NOMO-1 treated with DMSO at 0.1 percent for 48 hours (cell line): Measurements from ENCODE around the gene NUFIP2.
"Not testable (repeated sequence)": the region's sequence is repeated elsewhere in the genome, so short reads cannot be mapped to it uniquely, and the experiment has no call there.

ENCODE experiments used
- DNase-seq: peaks from one replicate; lab custom pipeline; 2025; ENCODE audit not compliant: unreplicated experiment; lab: John Stamatoyannopoulos, UW

Gene NUFIP2, protein sequence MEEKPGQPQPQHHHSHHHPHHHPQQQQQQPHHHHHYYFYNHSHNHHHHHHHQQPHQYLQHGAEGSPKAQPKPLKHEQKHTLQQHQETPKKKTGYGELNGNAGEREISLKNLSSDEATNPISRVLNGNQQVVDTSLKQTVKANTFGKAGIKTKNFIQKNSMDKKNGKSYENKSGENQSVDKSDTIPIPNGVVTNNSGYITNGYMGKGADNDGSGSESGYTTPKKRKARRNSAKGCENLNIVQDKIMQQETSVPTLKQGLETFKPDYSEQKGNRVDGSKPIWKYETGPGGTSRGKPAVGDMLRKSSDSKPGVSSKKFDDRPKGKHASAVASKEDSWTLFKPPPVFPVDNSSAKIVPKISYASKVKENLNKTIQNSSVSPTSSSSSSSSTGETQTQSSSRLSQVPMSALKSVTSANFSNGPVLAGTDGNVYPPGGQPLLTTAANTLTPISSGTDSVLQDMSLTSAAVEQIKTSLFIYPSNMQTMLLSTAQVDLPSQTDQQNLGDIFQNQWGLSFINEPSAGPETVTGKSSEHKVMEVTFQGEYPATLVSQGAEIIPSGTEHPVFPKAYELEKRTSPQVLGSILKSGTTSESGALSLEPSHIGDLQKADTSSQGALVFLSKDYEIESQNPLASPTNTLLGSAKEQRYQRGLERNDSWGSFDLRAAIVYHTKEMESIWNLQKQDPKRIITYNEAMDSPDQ

DNA sequence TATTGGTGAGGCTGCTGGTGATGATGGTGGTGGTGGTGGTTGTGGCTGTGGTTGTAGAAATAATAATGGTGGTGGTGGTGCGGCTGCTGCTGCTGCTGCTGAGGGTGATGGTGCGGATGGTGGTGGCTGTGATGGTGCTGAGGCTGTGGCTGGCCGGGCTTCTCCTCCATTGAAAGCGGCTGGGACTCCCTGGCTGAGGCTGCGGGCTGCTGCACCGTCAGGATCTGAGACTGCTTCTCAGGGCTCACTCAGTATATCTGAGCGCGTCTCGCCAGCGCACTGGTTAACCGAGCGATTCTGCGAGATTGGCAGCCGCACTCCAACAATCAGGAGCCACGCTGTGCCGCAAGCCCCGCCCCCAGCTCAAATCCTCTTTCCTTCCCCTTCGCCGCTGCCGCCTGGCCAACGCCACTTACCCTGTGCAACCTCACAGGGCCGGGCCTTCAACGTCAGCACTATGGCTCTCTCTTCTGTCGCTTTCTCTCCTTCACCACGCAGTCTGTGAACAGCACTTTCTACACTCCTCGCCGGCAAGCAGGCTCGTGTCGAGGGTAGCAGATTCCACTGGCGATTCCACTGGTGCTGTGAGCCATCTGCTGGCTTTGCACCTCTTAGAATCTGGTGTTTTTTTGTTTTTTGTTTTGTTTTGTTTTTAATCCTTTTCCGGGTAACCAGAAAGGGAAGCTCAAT lies at the start of gene NUFIP2:
NUFIP2 (minus strand) TSS at position 259 of the 690 bp plus-strand sequence; CDS start at position 170, 89 bp downstream.
- peak; percentile 99 for DNase-seq

DNA sequence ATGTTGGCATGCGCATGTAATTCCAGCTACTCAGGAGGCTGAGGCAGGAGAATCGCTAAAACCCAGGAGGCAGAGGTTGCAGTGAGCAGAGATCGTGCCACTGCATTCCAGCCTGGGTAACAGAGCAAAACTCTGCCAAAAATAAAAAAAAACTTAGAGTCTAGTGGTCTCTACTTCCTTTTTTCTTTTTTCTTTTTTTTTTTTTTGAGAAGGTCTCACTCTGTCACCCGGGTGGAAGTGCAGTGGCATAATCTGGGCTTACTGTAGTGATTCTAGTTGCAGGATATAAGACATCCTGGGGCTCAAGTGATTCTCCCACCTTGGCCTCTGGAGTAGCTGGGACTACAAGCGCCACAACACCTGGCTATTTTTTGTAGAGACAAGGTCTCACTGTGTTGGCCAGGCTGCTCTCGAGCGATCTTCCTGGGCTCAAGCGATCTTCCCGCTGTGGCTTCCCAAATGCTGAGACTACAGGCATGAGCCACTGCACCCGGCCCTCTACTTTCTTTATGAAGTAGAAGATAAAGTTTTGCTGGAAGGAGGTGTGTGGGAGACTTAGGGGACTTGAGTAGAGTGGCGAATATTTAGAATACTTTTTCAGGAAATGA lies 48.3 kb upstream of the NUFIP2 start:
- peak; percentile 72 for DNase-seq

DNA sequence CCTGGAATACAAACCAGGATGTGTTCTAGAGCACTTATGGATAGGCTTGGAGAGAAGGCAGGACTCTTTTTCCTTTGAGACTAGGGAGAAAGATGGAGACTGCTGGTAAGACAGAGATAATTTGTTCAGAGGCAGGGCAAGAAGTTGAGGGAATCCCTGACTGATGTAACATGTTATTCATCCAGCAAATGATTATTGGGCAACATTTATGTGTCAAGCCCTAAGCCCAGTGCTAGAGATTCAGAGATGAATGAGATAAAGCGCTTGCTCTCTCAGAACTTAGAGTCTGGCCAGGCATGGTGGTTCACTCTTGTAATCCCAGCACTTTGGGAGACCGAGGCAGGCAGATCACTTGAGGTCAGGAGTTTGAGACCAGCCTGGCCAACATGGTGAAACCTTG lies 47.8 kb upstream of the NUFIP2 start:
- DNase-seq: peak; percentile 63

DNA sequence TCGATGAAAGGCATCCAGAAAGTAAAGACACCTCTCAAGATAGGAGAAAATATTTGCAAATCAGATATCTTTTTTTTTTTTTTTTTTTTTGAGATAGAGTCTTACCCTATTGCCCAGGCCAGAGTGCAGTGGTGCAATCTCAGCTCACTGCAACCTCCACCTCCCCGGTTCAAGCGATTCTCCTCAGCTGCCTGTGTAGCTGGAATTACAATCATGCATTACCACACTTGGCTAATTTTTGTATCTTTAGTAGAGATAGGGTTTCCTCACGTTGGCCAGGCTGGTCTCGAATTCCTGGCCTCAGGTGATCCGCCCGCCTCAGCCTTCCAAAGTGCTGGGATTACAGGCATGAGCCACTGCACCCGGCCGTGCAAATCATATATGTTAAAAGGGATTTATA lies 45.1 kb upstream of the NUFIP2 start:
- not testable (repeated sequence) for DNase-seq

DNA sequence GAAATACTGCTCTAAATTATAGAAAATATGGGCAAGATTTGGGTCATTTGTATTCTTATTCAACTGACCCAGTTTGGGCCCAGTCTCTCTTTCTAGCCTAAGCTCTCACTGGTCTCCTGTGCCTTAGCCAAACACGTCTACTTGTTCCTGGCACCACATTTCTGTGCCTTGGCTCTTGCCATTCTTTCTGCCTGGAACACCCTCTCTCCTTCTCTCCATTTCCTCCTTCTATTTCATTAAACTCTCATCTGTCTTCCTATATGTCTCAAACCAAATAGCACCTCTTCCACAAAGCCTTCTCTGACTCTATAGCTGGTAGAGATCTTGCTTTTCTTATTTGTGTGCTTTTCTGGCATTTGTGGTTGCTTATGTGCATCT lies 37.7 kb upstream of the NUFIP2 start:
- no peak for DNase-seq

DNA sequence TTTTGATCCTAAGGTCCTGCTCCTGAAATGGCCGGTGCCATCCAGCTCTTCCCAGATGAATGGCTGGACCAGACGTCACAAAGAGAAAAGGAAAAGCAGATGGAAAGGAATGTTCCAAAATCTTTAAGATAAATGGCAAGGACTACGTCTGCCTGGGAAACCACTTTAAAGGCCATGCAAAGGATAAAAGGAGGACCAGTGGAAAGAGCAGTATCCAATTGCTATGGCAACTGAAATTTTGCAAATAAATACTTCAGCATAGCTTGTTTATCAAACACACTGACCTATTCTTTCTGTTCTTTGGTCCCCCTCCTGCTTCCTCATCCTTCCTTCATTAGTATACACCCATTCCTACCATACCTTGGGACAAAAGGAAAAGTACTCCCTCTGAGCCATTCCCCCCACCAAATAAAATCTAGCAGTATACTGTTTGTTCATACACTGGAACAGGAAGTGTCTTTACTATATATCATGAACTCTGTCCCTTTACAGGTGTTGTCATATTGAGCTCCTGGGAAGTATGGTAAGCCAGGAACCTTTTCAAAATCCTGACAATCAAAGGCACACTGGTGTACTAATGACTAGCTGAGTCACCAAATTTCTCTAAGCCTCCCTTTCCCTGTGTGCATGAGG lies 37.2 kb upstream of the NUFIP2 start:
- DNase-seq: no peak

DNA sequence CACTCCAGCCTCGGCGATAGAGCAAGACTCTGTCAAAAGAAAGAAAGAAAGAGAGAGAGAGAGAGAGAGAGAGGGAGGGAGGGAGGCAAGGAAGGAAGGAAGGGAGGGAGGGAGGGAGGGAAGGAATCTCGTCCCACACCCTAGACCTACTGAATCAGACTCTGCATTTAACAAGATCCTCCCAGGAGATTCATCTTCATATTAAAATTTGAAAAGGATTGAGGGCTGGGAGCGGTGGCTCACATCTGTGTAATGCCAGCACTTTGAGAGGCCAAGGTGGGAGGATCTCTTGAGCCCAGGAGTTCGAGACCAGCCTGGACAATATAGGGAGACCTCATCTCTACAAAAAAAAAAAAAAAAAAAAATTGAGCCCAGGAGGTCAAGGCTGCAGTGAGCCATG lies 33.5 kb upstream of the NUFIP2 start:
- DNase-seq: no peak

DNA sequence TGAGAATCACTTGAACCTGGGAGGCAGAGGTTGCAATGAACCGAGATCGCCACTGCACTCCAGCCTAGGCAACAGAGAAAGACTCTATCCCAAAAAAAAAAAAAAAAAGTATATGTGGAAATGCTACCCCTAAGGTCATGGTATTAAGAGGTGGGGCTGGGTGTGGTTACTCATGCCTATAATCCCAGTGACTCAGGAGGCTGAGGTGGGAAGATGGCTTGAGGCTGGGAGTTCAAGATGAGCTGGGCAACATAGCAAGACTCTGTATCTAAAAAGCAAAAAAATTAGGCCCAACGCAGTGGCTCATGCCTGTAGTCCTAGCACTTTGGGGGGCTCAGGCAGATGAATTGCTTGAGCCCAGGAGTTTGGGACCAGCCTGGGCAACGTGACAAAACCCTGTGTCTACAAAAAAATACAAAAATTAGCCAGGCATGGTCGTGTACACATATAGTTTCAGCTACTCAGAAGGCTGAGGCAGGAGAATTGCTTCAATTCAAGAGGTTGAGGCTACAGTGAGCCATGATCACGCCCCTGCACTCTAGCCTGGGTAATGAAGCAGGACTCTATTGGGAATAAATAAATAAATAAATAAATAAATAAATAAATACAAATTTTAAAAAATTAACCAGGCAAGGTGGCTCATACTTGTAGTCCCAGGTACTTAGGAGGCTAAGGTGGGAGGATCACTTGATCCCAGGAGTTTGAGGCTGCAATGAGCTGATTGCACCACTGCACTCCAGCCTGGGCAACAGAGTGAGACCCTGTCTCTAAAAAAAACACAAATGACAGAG lies 32.3 kb upstream of the NUFIP2 start:
- DNase-seq: no peak

DNA sequence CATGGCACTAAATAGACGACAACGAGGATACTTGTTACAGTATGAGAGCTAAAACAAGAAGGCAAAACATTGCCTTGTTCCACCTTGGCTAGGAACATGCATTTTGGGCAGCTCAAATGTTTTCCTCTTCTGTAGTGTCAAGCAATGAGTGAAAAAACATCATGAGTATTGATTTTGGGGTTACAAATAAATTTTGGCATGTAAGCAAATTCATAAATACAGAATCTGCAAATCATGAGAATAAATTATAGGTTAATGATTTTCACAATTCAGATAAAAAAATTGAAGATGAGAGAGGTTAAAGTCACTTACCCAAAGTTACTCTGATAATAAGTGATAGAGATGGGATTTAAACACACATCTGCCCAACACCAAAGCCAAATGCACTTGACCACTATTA lies 28.4 kb upstream of the NUFIP2 start:
- DNase-seq: no peak

DNA sequence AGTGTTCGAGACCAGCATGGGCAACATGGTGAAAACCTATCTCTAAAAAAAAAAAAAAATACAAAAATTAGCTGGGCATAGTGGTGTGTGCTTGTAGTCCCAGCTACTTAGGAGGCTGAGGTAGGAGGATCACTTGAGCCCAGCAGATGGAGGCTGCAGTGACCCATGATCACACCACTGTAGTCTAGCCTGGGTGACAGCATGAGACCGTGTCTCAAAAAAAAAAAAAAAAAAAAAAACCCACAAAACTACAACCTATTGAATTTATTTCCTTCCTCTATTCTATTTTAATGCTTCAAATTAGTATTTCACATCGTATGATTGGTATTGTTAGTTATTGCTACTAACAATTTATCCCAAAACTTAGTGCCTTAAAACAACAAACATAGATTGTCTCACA lies 9.4 kb upstream of the NUFIP2 start:
- peak; percentile 24 for DNase-seq

DNA sequence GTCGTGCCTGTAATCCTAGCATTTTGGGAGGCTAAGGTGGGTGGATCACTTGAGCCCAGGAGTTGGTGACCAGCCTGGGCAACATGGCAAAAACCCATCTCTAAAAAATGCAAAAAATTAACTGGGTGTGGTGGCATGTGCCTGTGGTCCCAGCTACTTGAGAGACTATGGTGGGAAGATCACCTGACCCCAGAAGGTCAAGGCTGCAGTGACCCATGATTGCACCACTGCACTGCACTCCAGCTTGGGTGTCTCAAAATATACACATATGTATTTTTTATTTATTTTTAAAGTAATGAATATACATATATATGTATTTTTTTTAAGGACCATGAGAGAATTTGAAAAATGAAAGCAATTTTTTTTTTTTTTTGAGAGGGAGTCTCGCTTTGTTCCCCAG lies 5.1 kb upstream of the NUFIP2 start:
- no peak for DNase-seq

DNA sequence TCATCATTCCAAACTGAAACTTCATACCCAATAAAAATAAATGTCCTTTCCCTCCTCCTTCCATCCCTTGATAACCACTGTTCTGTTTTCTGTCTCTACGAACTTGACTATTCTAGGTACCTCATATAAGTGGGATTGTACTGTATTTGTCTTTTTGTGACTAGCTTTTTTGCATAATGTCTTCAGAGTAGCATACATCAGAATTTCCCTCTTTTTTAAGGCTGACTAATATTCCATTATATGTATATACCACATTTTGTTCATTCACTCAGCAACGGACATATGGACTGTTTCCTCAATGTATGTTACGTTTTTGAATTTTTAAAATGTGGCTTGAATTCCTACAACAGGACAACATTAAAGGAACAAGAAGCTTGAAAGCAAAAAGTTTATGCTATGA lies 1.5 kb upstream of the NUFIP2 start:
- DNase-seq: no peak

DNA sequence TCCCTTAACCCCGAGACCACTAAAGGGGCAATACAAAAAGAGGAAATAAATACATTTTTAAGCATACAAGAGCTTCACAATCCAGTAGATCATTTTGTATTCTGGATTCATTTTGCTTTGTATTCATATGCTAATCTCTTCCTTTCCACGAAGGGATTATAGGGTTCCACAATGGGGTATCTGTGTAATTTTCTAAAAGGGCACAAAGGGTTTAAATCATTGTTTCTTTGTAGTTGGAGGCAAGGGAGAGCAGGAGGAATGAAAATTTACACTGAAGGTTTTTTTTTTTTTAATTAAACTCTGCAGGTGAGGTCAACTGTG lies 592 bp upstream of the NUFIP2 start:
- DNase-seq: no peak

DNA sequence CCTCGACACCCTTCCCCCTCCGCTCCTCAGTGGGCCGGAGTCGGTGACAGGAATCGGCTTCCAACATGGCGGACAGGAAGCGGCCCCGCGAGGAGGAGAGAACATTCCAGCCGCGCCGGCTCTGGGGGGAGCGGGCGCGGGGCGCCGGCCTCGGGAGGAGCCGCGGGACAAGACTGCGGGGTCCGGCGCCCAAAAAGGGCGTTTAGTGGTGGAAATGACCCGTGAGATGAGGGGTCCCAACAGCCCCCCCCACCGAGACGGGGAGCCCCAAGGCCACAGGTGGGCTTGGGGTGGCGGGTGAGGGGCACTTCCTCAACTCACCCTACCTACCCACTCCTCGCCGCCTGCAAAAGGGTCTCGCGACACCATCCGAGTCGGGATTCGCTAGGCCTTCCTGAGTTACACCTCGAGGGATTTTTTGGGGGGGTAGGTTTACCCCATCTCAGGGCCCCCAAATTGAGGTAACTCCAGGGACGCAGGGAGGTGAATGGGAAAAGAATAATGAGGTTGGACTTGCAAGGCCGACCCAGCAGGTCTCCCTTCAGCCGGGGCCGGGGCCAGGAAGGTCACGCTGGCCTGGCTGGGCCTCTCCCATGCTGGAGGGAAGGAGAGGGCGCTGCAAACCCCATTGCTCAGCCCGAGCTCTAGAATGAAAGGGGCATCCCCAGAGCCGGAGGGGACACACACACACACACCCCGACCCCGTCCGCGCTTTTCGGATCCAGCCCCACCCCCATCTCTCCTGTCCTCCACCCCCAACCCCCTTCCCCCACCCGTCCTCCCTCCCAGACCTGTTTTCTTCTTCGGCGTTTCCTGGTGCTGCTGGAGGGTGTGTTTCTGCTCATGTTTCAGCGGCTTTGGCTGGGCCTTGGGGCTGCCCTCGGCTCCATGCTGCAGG lies 707 bp downstream of the NUFIP2 start:
- peak; percentile 38 for DNase-seq

DNA sequence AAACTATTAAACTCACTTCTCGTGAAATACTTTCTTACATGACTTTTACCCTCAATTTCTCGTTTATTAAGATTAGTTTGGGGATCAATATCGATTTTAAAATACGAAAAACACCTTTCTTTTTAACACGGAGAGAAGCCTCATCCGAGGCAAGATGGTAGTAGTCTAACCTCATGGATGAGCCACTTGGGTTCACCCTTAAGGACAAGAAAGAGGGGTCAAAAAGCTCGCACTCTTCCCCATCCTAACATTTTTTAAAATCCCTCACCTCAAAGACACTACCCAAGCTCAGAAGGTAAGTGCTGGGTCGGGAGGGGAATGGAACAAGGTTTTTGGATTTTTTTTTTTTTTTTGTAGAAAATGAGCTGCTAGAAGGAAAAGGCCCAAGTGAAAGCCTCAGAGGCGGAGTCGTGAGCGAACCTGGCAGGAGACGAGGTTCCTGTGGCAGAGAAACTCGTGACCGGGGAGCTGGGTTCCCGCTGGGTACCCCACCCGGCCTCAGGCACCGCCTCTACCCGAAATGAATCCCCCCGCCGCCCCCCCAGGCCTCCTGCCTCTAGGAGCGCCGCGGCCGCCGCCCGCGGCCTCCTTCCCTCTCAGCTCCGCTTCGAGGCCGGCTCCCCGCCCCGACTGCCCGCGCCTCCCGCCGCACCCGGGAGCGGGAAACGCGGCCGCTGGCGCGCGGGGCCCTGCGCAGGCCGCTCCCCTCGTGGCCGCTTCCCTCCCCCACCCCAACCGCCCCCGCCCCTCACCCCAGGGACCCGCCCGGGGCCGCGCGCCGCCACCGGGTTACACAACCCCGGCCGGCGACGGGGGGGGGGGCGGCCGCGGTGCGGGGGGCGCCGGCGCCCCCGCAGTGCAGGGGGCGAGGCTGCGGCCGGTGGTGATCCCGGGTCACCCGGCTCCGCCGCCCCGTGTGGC lies 1.6 kb downstream of the NUFIP2 start:
- peak; percentile 36 for DNase-seq

DNA sequence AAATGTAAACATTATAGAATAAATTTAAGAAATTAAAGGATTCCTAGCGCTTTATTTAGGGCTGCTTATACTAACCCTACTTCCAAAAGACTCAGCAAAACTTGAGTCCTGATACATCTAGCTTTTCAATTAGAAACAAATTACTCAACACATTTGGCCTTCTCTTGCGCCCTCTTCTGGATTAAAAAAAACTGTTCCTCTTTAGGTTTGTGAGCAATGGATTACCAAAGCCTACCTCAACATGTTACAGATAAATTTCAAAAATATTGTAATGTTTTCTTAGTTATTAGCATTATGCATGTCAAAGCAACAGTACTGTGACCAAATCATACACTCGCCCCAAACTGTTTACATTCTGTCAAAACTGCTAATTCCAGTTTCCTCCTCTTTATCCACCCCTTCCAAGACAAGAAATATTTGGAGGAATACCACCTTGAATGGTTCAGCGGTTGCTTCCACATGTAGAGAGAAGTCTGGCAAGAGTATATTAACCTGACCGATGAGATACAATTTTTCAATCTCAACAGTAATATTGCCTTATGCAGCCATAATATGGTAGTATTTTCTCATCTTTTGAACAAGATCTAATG lies 2.7 kb downstream of the NUFIP2 start:
- DNase-seq: peak; percentile 71

DNA sequence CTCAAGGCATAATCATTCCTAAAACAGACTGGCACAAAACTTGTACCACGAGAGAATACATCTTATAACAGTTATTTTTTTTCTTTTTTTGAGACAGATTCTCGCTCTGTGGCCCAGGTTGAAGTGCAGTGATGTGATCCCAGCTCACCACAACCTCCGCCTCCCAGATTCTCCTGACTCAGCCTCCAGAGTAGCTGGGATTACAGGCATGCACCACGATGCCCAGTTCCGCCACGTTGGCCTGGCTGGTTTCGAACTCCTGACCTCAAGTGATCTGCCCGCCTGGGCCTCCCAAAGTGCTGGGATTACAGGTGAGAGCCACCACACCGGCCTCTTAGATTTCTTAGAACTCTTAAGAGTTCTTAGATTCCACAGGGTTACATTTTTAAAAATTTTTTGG lies 4.1 kb downstream of the NUFIP2 start:
- no peak for DNase-seq

DNA sequence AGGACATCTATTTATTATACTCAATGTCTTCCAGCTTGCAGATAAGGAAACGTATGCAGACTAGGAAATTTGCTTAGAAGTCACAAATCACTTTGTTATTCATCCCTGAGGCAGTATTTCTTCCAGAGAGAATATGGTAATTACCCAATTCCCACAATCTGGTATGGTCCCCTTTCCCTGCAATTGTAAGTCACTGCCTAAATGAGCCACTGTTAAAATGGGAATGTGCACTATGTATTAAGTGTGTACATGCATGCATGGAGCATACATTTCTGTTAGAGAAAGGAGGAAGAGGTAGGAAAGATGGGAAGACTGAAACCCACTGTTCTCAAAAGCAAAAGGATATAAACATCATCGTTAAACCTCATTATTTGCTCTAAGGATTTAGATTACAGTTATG lies 10.0 kb downstream of the NUFIP2 start:
- DNase-seq: no peak
